OCI-M1 (cell line): Measurements from ENCODE around the gene DNAAF9.

Experiments used
- DNase-seq: peaks from one replicate; lab custom pipeline; 2025; lab: John Stamatoyannopoulos, UW

DNAAF9 gene

GRCh38 chr20:3410464-3410863, 3.0 kb upstream of the DNAAF9 start:
- no peak for DNase-seq

GRCh38 chr20:3409417-3409816, 1.9 kb upstream of the DNAAF9 start:
- DNase-seq, result no peak

GRCh38 chr20:3407771-3408637, 535 bp upstream of the DNAAF9 start:
- DNase-seq, result peak; percentile 78

GRCh38 chr20:3406481-3407039, 909 bp downstream of the DNAAF9 start:
- DNase-seq, result no peak

DNA sequence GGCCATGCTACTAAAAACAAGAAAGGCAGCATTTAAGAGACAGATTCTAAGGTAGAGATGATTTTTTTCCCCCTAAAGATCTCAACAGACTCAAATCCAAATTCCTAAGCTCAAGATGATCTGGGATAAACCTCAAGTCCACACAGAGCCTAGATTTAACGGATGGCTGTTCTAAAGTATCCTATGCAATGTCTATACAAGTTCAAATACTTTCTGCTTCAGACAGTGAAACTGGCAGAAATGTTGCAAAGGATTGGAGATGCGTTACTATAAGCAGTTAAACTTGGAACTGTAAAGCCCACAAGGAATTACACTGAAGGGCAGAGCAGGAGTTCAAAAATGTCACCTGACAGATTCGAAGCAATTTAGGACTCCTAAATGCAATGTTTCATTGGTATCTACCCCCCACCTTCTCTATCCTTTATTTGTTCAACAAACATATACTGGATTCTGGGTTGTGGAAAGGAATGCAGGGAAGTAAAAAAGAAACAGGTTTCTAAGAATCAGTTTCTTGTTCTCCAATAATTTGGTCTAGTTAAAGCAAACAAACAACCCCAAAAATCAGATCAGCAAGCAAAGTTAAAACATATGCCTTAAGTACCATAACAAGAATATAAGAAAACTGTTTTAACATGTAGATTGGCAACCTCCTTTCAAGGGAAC, 1.6 kb downstream of the DNAAF9 start:
- no peak for DNase-seq

DNA sequence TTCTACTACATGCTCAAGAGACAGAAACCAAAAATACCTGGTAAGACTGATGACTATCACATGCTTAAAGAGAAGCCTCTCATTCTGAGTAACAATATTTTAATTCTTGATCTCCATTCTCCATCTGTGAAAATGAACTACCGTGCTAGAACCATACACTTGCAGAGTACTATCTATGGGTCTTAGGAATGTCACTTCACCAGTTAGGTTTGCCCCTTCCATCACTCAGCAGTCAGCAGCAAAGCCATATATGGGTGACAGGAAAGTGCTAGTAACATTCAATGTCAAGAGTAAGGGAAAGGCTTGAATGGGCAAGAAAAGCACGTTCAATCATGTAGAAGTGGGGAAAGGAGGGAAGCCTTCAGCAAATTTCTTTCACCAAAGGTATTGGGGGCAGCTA, 2.3 kb downstream of the DNAAF9 start:
- DNase-seq, result no peak

GRCh38 chr20:3404402-3404801, 3.1 kb downstream of the DNAAF9 start:
- DNase-seq, result no peak

- no peak for DNase-seq
These were observed 3.7 kb downstream of the DNAAF9 start for GRCh38 chr20:3403741-3404140.

- no peak for DNase-seq
These were observed 5.0 kb downstream of the DNAAF9 start for GRCh38 chr20:3402453-3402852.

- DNase-seq, result no peak
These were observed 7.0 kb downstream of the DNAAF9 start for GRCh38 chr20:3400260-3401155.

GRCh38 chr20:3398681-3399252, 8.7 kb downstream of the DNAAF9 start:
- DNase-seq, result no peak

GRCh38 chr20:3396492-3396891, 11.0 kb downstream of the DNAAF9 start:
- DNase-seq, result no peak

DNA sequence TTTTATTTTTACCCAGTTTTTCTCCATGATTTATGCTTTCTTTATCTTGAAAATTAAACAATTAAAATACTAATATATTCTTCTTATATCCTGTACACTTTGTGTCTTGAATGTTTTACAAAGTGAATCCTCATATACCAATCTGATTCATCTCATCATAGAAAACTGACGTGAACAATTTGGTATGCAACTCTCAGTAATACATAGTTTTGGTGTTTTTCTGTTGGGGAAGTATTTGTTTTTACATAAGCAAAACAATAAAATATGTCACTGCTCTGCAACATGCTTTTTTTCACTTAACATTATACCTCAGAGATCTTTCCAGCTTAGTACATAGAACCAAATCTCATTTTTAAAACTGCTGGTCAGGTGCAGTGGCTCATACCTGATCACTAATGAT, 14.7 kb downstream of the DNAAF9 start:
- no peak for DNase-seq

GRCh38 chr20:3390759-3391425, 16.6 kb downstream of the DNAAF9 start:
- DNase-seq, result no peak

- DNase-seq, result no peak
These were observed 23.5 kb downstream of the DNAAF9 start for GRCh38 chr20:3383878-3384495.

DNA sequence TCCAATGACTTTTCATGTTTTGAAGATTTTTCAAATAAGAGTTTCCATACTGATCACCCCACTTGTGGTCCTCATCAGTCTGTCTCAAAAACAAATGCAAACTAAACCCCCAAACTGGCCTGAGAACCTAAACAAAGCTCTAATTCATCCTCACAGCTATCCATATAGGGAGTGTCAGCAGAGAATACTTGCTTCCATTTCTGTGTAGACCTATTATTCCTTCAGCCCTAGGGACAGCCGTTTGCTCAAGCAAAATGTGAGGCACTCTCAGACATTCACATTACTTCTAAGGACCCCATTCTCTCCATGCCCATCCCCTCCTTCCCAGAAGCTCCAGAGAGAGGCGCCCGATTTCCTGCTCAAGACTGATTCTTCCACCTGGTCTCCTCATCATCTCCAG, 24.6 kb downstream of the DNAAF9 start:
- no peak for DNase-seq

GRCh38 chr20:3380228-3381070, 27.0 kb downstream of the DNAAF9 start:
- no peak for DNase-seq

- DNase-seq, result no peak
These were observed 29.3 kb downstream of the DNAAF9 start for GRCh38 chr20:3378138-3378537.

GRCh38 chr20:3377644-3378043, 29.8 kb downstream of the DNAAF9 start:
- DNase-seq, result no peak

- DNase-seq, result no peak
These were observed 33.2 kb downstream of the DNAAF9 start for GRCh38 chr20:3374296-3374695.
